ENCODE data around the gene ALPK3.
"Not testable (repeated sequence)": the region's sequence is repeated elsewhere in the genome, so short reads cannot be mapped to it uniquely, and the experiment has no call there.

The ALPK3 gene

DNA sequence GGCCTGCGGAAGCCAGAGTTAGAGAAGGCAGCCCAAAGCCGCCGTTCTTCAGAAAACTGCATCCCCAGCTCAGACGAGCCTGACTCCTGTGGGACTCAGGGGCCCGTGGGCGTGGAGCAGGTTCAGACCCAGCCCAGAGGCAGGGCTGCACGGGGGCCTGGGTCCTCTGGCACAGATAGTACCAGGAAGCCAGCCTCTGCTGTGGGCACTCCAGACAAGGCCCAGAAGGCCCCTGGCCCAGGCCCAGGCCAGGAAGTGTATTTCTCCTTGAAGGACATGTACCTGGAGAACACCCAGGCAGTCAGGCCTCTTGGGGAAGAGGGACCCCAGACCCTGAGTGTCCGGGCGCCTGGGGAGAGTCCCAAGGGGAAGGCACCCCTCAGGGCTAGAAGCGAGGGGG, 23.1 kb downstream of the ALPK3 start:
- no peak for DNase-seq (ENCODE audit: low read depth)
- no peak overlapping the region for H3K4me3 ChIP-seq (ENCODE audit: low read depth, low read length)
- no peak for TF ChIP-seq CTCF (IDR thresholded peaks at IDR 0.05; ENCODE audit: control insufficient read depth, extremely low read depth, insufficient read depth)

GRCh38 chr15:84840741-84841429, 23.7 kb downstream of the ALPK3 start:
- no peak for TF ChIP-seq CTCF (IDR thresholded peaks at IDR 0.05; ENCODE audit: control insufficient read depth, extremely low read depth, insufficient read depth)
- no peak for DNase-seq (ENCODE audit: low read depth)

DNA sequence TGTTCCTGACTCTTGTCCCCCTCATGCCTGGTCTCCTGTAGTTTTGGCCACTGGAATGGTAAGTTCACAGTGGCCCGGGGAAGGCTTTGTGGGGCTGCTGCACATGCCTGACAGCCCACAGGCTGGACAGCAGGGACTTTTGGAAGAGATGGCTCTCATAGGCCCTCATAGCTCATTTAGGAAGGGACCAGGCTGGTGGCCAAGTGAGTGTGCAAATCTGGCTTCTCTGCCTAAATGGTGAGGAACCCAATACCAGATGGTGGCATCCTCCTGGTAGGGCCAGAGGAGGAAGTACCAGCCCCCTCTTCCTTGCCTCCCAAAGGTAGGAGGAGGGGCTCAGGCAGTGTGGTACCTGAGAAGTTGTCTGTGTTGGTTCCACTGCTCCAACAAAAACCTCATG, 25.6 kb downstream of the ALPK3 start:
- no peak for DNase-seq (ENCODE audit: low read depth)
- TF ChIP-seq CTCF (IDR thresholded peaks at IDR 0.05; ENCODE audit: control insufficient read depth, extremely low read depth, insufficient read depth), result no peak
- no peak overlapping the region for H3K4me3 ChIP-seq (ENCODE audit: low read depth, low read length)

More at GRCh38 chr15:84840741-84841429, 23.7 kb downstream of the ALPK3 start:
- no peak overlapping the region for H3K4me3 ChIP-seq (ENCODE audit: low read depth, low read length)

GRCh38 chr15:84844964-84845363, 27.8 kb downstream of the ALPK3 start:
- no peak overlapping the region for H3K4me3 ChIP-seq (ENCODE audit: low read depth, low read length)
- DNase-seq (ENCODE audit: low read depth), result no peak
- no peak for TF ChIP-seq CTCF (IDR thresholded peaks at IDR 0.05; ENCODE audit: control insufficient read depth, extremely low read depth, insufficient read depth)

DNA sequence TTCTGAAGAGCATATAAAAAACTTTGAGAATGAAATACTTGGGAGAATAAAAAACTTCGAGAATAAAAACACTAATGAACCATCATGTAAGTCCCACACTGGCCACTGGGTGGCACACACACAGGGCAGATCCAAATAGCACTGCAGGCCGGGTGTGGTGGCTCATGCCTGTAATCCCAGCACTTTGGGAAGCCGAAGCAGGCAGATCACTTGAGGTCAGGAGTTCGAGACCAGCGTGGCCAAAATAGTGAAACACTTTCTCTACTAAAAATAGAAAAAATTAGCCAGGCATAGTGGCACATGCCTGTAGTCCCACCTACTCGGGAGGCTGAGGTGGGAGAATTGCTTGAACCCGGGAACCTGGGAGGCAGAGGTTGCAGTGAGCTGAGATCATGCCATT, 28.5 kb downstream of the ALPK3 start:
- TF ChIP-seq CTCF (IDR thresholded peaks at IDR 0.05; ENCODE audit: control insufficient read depth, extremely low read depth, insufficient read depth), result peak; percentile 71
- peak; percentile 50 for DNase-seq (ENCODE audit: low read depth)
- not testable (repeated sequence) for H3K4me3 ChIP-seq (ENCODE audit: low read depth, low read length)

DNA sequence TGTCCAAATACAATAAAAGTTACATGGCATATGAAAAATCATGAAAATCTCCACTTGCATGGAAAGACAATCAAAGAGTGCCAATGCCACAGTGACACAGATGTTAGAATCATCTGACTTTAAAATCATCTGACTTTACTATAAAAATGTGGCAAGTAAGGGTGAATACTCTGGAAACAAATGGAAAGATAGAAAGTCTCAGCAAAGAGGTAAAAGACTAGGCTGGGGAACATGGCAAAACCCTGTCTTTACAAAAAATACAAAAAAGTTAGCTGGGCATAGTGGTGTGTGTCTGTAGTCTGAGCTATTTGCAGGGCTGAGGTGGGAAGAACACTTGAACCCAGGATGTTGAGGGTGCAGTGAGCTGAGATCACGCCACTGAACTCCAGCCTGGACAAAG, 29.1 kb downstream of the ALPK3 start:
- no peak for DNase-seq (ENCODE audit: low read depth)
- no peak for TF ChIP-seq CTCF (IDR thresholded peaks at IDR 0.05; ENCODE audit: control insufficient read depth, extremely low read depth, insufficient read depth)
- H3K4me3 ChIP-seq (ENCODE audit: low read depth, low read length), result no peak overlapping the region

DNA sequence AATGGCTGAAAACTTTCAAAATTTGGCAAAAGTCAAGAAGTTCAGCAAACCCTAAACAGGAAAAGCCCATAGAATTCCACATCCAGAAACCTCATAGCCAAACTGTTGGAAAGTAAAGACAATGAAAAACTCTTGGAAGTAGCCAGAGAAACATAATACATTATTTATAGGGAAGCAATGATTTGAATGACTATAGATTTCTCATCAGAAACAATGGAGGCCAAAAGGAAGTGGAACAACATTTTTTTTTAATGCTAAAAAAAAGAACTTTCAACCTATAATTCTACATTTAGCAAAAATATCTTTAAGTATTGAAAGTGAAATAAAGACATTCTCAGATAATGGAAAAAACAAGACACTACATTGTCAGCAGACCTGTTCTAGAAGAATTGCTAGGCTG, 30.2 kb downstream of the ALPK3 start:
- no peak for TF ChIP-seq CTCF (IDR thresholded peaks at IDR 0.05; ENCODE audit: control insufficient read depth, extremely low read depth, insufficient read depth)
- DNase-seq (ENCODE audit: low read depth), result no peak
- H3K4me3 ChIP-seq (ENCODE audit: low read depth, low read length), result no peak overlapping the region

Data from LNCaP clone FGC (cell line).